ENCODE measurements around the gene SLC4A3. TPM values are rescaled to one million over a fixed set of nuclear protein-coding genes. Genes with fewer than 3 reads are reported as not detected.

SLC4A3 gene
- total RNA-seq, 3 donors from 2014 or later (not counting 1 experiment from before 2014, with no cell fraction given), result 0.15 to 0.45 TPM; not detected in 1

- peaks cover 0 to 13% of the 10 kb centered on the region in 2 donors for H3K27me3 Mint-ChIP-seq (ENCODE audit: low read depth in 2 of 2)
- no peaks in the 10 kb centered on the region for H3K36me3 Mint-ChIP-seq
- H3K4me1 Mint-ChIP-seq, result peaks cover 0 to 23% of the 10 kb centered on the region in 2 donors
- H3K4me1 ChIP-seq (ENCODE audit: control insufficient read depth, insufficient read depth, low read length), result peaks cover 28% of the 10 kb centered on the region
- H3K4me3 Mint-ChIP-seq, result no peak overlapping the region
- intact Hi-C loops (cut with micrococcal nuclease), result loop anchor here (1.0 to 5.0 kb wide), 2 partner anchors 100 to 239 kb away; no protein-coding TSS in a partner anchor
- H3K9me3 ChIP-seq (ENCODE audit: control insufficient read depth, insufficient read depth, low read length), result no peaks in the 10 kb centered on the region
- no peak for ATAC-seq
- 85% methylated on average over 7 of the region's 7 CpGs for WGBS (ENCODE audit: insufficient coverage)
- no peaks in the 10 kb centered on the region for H3K9me3 Mint-ChIP-seq
- H3K36me3 ChIP-seq (ENCODE audit: control insufficient read depth, insufficient read depth, low read length), result no peaks in the 10 kb centered on the region
- peaks cover 2% of the 10 kb centered on the region for H3K27me3 ChIP-seq (ENCODE audit: control insufficient read depth, insufficient read depth, low read length)
- TF ChIP-seq CTCF (IDR thresholded peaks at IDR 0.05), result no peak
- no peak for DNase-seq
- H3K27ac ChIP-seq (ENCODE audit: low read length), result no peak overlapping the region
- H3K27ac Mint-ChIP-seq, result peak overlapping the region in 1 of 2 donors; percentile 67
- no peak overlapping the region for H3K4me3 ChIP-seq (ENCODE audit: low read length)
Measured at GRCh38 chr2:219641390-219642068, 14.1 kb downstream of the SLC4A3 start.

- TF ChIP-seq CTCF (IDR thresholded peaks at IDR 0.05), result no peak
- Mint-ChIP-seq H3K36me3 (no peaks in the 10 kb centered on the region), H3K27me3 (ENCODE audit: low read depth in 2 of 2) (peaks cover 0 to 10% of the 10 kb centered on the region in 2 donors), H3K4me3 (no peak overlapping the region), H3K4me1 (peaks cover 0 to 23% of the 10 kb centered on the region in 2 donors), H3K9me3 (no peaks in the 10 kb centered on the region), H3K27ac (peak overlapping the region in 1 of 2 donors; percentile 67)
- Histone ChIP-seq H3K4me1 (ENCODE audit: control insufficient read depth, insufficient read depth, low read length) (peaks cover 28% of the 10 kb centered on the region), H3K9me3 (ENCODE audit: control insufficient read depth, insufficient read depth, low read length) (no peaks in the 10 kb centered on the region), H3K36me3 (ENCODE audit: control insufficient read depth, insufficient read depth, low read length) (no peaks in the 10 kb centered on the region), H3K27me3 (ENCODE audit: control insufficient read depth, insufficient read depth, low read length) (peaks cover 2% of the 10 kb centered on the region), H3K27ac (ENCODE audit: low read length) (no peak overlapping the region), H3K4me3 (ENCODE audit: low read length) (no peak overlapping the region)
- intact Hi-C loops (cut with micrococcal nuclease), result loop anchor here (1.0 to 5.0 kb wide), 2 partner anchors 101 to 240 kb away; no protein-coding TSS in a partner anchor
- DNase-seq (no peak), ATAC-seq (no peak)
- 74% methylated on average over 8 of the region's 8 CpGs for WGBS (ENCODE audit: insufficient coverage)
Measured at GRCh38 chr2:219642069-219642454, 14.6 kb downstream of the SLC4A3 start.

- H3K27ac ChIP-seq (ENCODE audit: low read length), result no peak overlapping the region
- H3K36me3 ChIP-seq (ENCODE audit: control insufficient read depth, insufficient read depth, low read length), result no peaks in the 10 kb centered on the region
- H3K9me3 ChIP-seq (ENCODE audit: control insufficient read depth, insufficient read depth, low read length), result no peaks in the 10 kb centered on the region
- Mint-ChIP-seq H3K4me3 (no peak overlapping the region), H3K9me3 (no peaks in the 10 kb centered on the region), H3K27me3 (ENCODE audit: low read depth in 2 of 2) (peaks cover 0 to 7% of the 10 kb centered on the region in 2 donors), H3K4me1 (peaks cover 0 to 23% of the 10 kb centered on the region in 2 donors), H3K27ac (peak overlapping the region in 1 of 2 donors; percentile 67), H3K36me3 (no peaks in the 10 kb centered on the region)
- ATAC-seq, result peak; percentile 95 to 100 (median 100)
- 2% methylated on average over 24 of the region's 24 CpGs for WGBS (ENCODE audit: insufficient coverage)
- H3K4me1 ChIP-seq (ENCODE audit: control insufficient read depth, insufficient read depth, low read length), result peaks cover 28% of the 10 kb centered on the region
- H3K27me3 ChIP-seq (ENCODE audit: control insufficient read depth, insufficient read depth, low read length), result peaks cover 2% of the 10 kb centered on the region
- intact Hi-C loops (cut with micrococcal nuclease), result loop anchor here (1.0 to 5.0 kb wide), 2 partner anchors 101 to 240 kb away; no protein-coding TSS in a partner anchor
- TF ChIP-seq CTCF (IDR thresholded peaks at IDR 0.05), result peak; percentile 97
- H3K4me3 ChIP-seq (ENCODE audit: low read length), result no peak overlapping the region
- DNase-seq, result peak; percentile 81 to 95
Measured at GRCh38 chr2:219642465-219643083, 15.1 kb downstream of the SLC4A3 start.

Data from natural killer cell (primary cell).